HepG2 (cell line): ENCODE measurements around the gene WDR43. TPM values are rescaled to one million over a fixed set of nuclear protein-coding genes. Genes with fewer than 3 reads are reported as not detected.
A peak's percentile ranks its signal among the peaks of the same experiment; 100 is the strongest.

Source experiments
- ATAC-seq: fragments of 200-7000 bp; cut with Tn5 transposase; 3 replicates; pipeline ENCODE4 v1.9.1; 2020; ENCODE audit warnings: mild to moderate bottlenecking, moderate library complexity
- BruUV-seq: library from RNA; stranded (reverse); fragments of 400-500 nt; replicated peaks from 2 replicates; lab custom pipeline; 2021; lab: Mats Ljungman, UMichigan
- CTCF ChIA-PET: fragments of 300-600 bp; formaldehyde crosslinking; extraction: SDS; loops from one replicate; lab custom pipeline; 2021; ENCODE audit warnings: low total read pairs, inconsistent platforms, low intra/inter-chr PET ratio; lab: Yijun Ruan, JAX
- POLR2A ChIA-PET: fragments of 350-600 bp; sonication (Branson Sonifier 250); formaldehyde crosslinking; loops from one replicate; lab custom pipeline; 2020; ENCODE audit warnings: antibody characterized with exemption, inconsistent platforms; lab: Yijun Ruan, JAX
- DNase-seq: peaks from one replicate; pipeline ENCODE4 v3.0.0-alpha.2; 2015; ENCODE audit warnings: low spot score
- FAIRE-seq: peaks from 3 replicates; lab custom pipeline; 2011; peaks lifted over from hg19 to GRCh38; lab: Jason Lieb, UNC
- H2AFZ ChIP-seq: one replicate; pipeline ENCODE4 v1.6.1; 2011; ENCODE audit warnings: low read length, inconsistent platforms
- H3K27ac ChIP-seq: fragments of 300-600 bp; 3 replicates; pipeline ENCODE4 v1.8.0; 2011; ENCODE audit warnings: mixed run types, mild to moderate bottlenecking, mixed read lengths, low read length, inconsistent platforms; ENCODE audit not compliant: insufficient read depth; ENCODE audit errors: extremely low read length
- H3K27me3 ChIP-seq, 2 experiments: fragments of 200-600 bp in 1 of 2; 2 replicates in 1 of 2; 3 replicates in 1 of 2; pipeline versions ENCODE4 v1.6.0 to v1.8.0; 2011; ENCODE audit warnings: low read length in 2 of 2, mild to moderate bottlenecking in 2 of 2, moderate library complexity in 2 of 2, inconsistent platforms in 1 of 2; ENCODE audit not compliant: insufficient read depth in 2 of 2, control insufficient read depth in 1 of 2
- H3K36me3 ChIP-seq, 2 experiments: fragments of 200-600 bp in 1 of 2; replicated peaks in 1 of 2; 2 replicates in 1 of 2; 3 replicates in 1 of 2; pipeline versions ENCODE4 v1.5.1 to v1.8.0; 2011; ENCODE audit warnings: low read length in 2 of 2, inconsistent platforms in 1 of 2; ENCODE audit not compliant: insufficient read depth in 2 of 2, control insufficient read depth in 1 of 2
- H3K4me1 ChIP-seq: 2 replicates; pipeline ENCODE4 v1.5.1; 2012; ENCODE audit warnings: low read length, inconsistent platforms; ENCODE audit not compliant: insufficient read depth
- H3K4me2 ChIP-seq: 2 replicates; pipeline ENCODE4 v1.6.0; 2011; ENCODE audit warnings: low read depth, low read length, inconsistent platforms
- H3K4me3 ChIP-seq, 3 experiments: fragments of 200-600 bp in 1 of 3; sonication (generic), shearing (Covaris generic) in 1 of 3; replicated peaks in 1 of 3; 2 replicates each; pipeline ENCODE4 v1.5.1; 2011 to 2016; ENCODE audit warnings: low read length in 3 of 3, inconsistent platforms in 2 of 3, low read depth in 2 of 3, mild to moderate bottlenecking in 2 of 3, control low read depth in 1 of 3, mixed read lengths in 1 of 3; ENCODE audit not compliant: insufficient read depth in 1 of 3
- H3K79me2 ChIP-seq: one replicate; pipeline ENCODE4 v1.6.1; 2011; ENCODE audit warnings: low read length, inconsistent platforms; ENCODE audit not compliant: insufficient read depth
- H3K9ac ChIP-seq: 2 replicates; pipeline ENCODE4 v1.6.0; 2011; ENCODE audit warnings: mild to moderate bottlenecking, low read depth, low read length, inconsistent platforms; ENCODE audit not compliant: insufficient read depth
- H3K9me3 ChIP-seq: 2 replicates; pipeline ENCODE4 v1.5.1; 2012; ENCODE audit warnings: mild to moderate bottlenecking, low read length
- H4K20me1 ChIP-seq: 2 replicates; pipeline ENCODE4 v1.6.0; 2011; ENCODE audit warnings: inconsistent platforms, mild to moderate bottlenecking, low read length, moderate library complexity; ENCODE audit not compliant: insufficient read depth
- AGO2 ChIP-seq: fragments of 200-400 bp; formaldehyde crosslinking; optimal IDR thresholded peaks from 2 replicates; pipeline ENCODE3; 2017; ENCODE audit warnings: mild to moderate bottlenecking, low read depth, low read length, moderate library complexity
- GFI1 ChIP-seq: sonication (generic); formaldehyde crosslinking; IDR thresholded peaks from 2 replicates; pipeline ENCODE4 v1.5.0; 2020; ENCODE audit warnings: missing genetic modification reagents, mild to moderate bottlenecking, borderline replicate concordance
- MYNN ChIP-seq: sonication (generic); formaldehyde crosslinking; IDR thresholded peaks from 2 replicates; pipeline ENCODE4 v1.4.0; 2020; ENCODE audit warnings: mild to moderate bottlenecking, low read depth, missing genetic modification reagents
- NFATC3 ChIP-seq: sonication (generic); formaldehyde crosslinking; IDR thresholded peaks from 2 replicates; pipeline ENCODE4 v1.5.1; 2020; ENCODE audit warnings: mild to moderate bottlenecking, missing genetic modification reagents
- RBM22 ChIP-seq: fragments of 200-400 bp; formaldehyde crosslinking; optimal IDR thresholded peaks from 2 replicates; pipeline ENCODE3; 2017; ENCODE audit warnings: mild to moderate bottlenecking, low read length, moderate library complexity
- SAP130 ChIP-seq: IDR thresholded peaks from 2 replicates; pipeline ENCODE4 v1.6.1; 2016; ENCODE audit warnings: low read depth
- SPEN ChIP-seq: sonication (generic); formaldehyde crosslinking; IDR thresholded peaks from 2 replicates; pipeline ENCODE4 v1.5.1; 2020; ENCODE audit warnings: low read depth, mild to moderate bottlenecking, missing genetic modification reagents
- WGBS: methylation state at CpG from one replicate; pipeline ENCODE4 v1.1.6; 2017; ENCODE audit warnings: low lambda C conversion rate; 5-methylcytosine and 5-hydroxymethylcytosine counted together
- in situ Hi-C: cut with HindIII; loops from 2 replicates; pipeline ENCODE4 v1.10.0; 2017; ENCODE audit warnings: low pct_unique_long_range_greater_than_20kb; ENCODE audit not compliant: extremely low pct_ligation_motif_present
- intact Hi-C: fragments of 100-400 bp; cut with micrococcal nuclease; formaldehyde crosslinking; loops from one replicate; pipeline ENCODE4 v1.10.0; 2022; ENCODE audit not compliant: unreplicated experiment
- polyA plus RNA-seq, 8 experiments: library from polyadenylated mRNA; depleted of rRNA in 3 of 8; stranded (reverse) in 7 of 8; unstranded in 1 of 8; fragments of >200 nt; fragmentation: Illumina TruSeq in 4 of 8; extraction: Trizol in 4 of 8; gene quantifications; 2 replicates each; pipeline versions ENCODE4 v1.2.1 to v1.2.3, GENCODE V29; 2011 to 2016; ENCODE audit warnings: low read depth in 4 of 8, missing spikeins in 1 of 8, mixed read lengths in 1 of 8; ENCODE audit not compliant: insufficient read depth in 1 of 8
- total RNA-seq, 5 experiments: library from RNA; depleted of rRNA; stranded (reverse); fragments of >200 nt; fragmentation: Illumina TruSeq; extraction: Trizol; gene quantifications; 2 replicates each; pipeline ENCODE4 v1.2.3, GENCODE V29; 2016; ENCODE audit warnings: low read depth in 1 of 5

Gene WDR43
- total and polyA plus RNA-seq, 2 of the 13 experiments (the other 11 are each of a cell fraction or from before 2014, with no cell fraction given), result 121 to 167 TPM

GRCh38 chr2:28898048-28898447 lies 3.6 kb downstream of the WDR43 start:
- peaks cover 81% of the 10 kb centered on the region for H4K20me1 ChIP-seq
- BruUV-seq, result no TSS peak
- peak overlapping the region; percentile 11 to 100 (median 82); a peak in 3 of 6 replicates for H3K4me3 ChIP-seq
- no peaks in the 10 kb centered on the region for H3K9me3 ChIP-seq
- no peak overlapping the region for H2AFZ ChIP-seq
- in situ Hi-C loops, result no loop called here
- WGBS, result 58% methylated on average over 1 of the region's 1 CpG
- peaks cover 50% of the 10 kb centered on the region for H3K4me1 ChIP-seq
- H3K79me2 ChIP-seq, result peaks cover 87% of the 10 kb centered on the region
- no peak overlapping the region for H3K27ac ChIP-seq
- no peaks in the 10 kb centered on the region; a peak in 1 of 5 replicates for H3K27me3 ChIP-seq
- intact Hi-C loops, result loop anchor here (1.0 kb wide), 1 partner anchor 28 kb away; the partner anchor contains the start of gene TRMT61B
- H3K36me3 ChIP-seq, result peaks cover 8 to 20% of the 10 kb centered on the region in 2 experiments
- no peak for DNase-seq
- FAIRE-seq, result no peak
- peak overlapping the region; percentile 2; the same call in 1 of the 2 replicates for H3K9ac ChIP-seq
- ChIA-PET POLR2A (no interaction called here), CTCF (no interaction called here)
- no peak for TF ChIP-seq SPEN (CRISPR knock-in tag)
- TF ChIP-seq SAP130 (CRISPR knock-in tag), result 0 out of 2 replicates have a peak, but pooled peaks have one; percentile 22
- TF ChIP-seq NFATC3 (CRISPR knock-in tag), result 0 out of 2 replicates have a peak, but pooled peaks have one; percentile 34
- 0 out of 2 replicates have a peak, but pooled peaks have one; percentile 13 for TF ChIP-seq GFI1 (CRISPR knock-in tag)
- TF ChIP-seq AGO2, result no peak
- ATAC-seq, result no peak
- H3K4me2 ChIP-seq, result peak overlapping the region; percentile 85

- Histone ChIP-seq H3K9me3 (no peaks in the 10 kb centered on the region), H3K4me1 (peaks cover 59% of the 10 kb centered on the region), H3K4me3 (no peak overlapping the region), H3K27ac (no peak overlapping the region), H2AFZ (no peak overlapping the region), H3K4me2 (no peak overlapping the region), H3K9ac (no peak overlapping the region), H3K79me2 (peaks cover 100% of the 10 kb centered on the region), H3K27me3 (no peaks in the 10 kb centered on the region), H4K20me1 (peaks cover 95% of the 10 kb centered on the region), H3K36me3 (peaks cover 10 to 45% of the 10 kb centered on the region in 2 experiments)
- ATAC-seq, result no peak
- CTCF ChIA-PET, result no interaction called here
- DNase-seq, result no peak
- no peak for TF ChIP-seq MYNN (CRISPR knock-in tag)
- TF ChIP-seq RBM22, result peak; percentile 87
- no TSS peak for BruUV-seq
- POLR2A ChIA-PET, result no interaction called here
- intact Hi-C loops (no loop called here), in situ Hi-C loops (no loop called here)
- FAIRE-seq, result no peak
- WGBS, result 75% methylated on average over 2 of the region's 2 CpGs
Observed at GRCh38 chr2:28901202-28901601, 6.7 kb downstream of the WDR43 start.
